Measurements from ENCODE around the gene ELF2.

DNA sequence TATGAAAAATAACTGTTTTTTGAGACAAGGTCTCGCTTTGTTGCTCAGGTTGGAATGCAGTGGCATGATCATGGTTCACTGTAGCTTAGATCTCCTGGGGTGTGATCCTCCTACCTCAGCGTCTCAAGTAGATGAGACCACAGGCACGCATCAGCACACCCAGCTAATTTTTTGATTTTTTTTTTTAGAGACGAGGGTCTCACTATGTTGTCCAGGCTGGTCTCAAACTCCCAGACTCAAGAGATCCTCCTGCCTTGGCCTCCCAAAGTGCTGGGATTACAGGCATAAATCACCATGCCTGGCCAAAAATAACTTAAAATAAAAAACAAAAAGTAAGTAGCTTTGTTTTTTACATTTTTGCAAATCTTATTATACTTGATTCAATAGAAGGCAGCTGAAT lies 98.1 kb downstream of the ELF2 start:
- no peak for TF ChIP-seq CTCF (IDR thresholded peaks at IDR 0.05; ENCODE audit: extremely low read depth in 1 of 2, insufficient read depth in 1 of 2, low read depth in 1 of 2, low read length in 2 of 2)
- no peak for TF ChIP-seq POLR2AphosphoS5 (IDR thresholded peaks at IDR 0.05; ENCODE audit: insufficient read depth, low read depth, low read length)
- no peak for TF ChIP-seq MAX (IDR thresholded peaks at IDR 0.05; ENCODE audit: insufficient read depth, insufficient read length)
- no peak for TF ChIP-seq POLR2A (IDR thresholded peaks at IDR 0.05; ENCODE audit: low read depth, low read length)
- TF ChIP-seq GATA2 (IDR thresholded peaks at IDR 0.05; ENCODE audit: insufficient read depth, insufficient read length, low read depth, low read length), result no peak
- no peak for TF ChIP-seq MYC (IDR thresholded peaks at IDR 0.05; ENCODE audit: low read depth, low read length)
